ENCODE data around the gene VMP1. TPM values are rescaled to one million over a fixed set of nuclear protein-coding genes. Genes with fewer than 3 reads are reported as not detected.

The VMP1 gene
- total and polyA plus RNA-seq, 2 experiments from 2014 or later, result 134 to 216 TPM

GRCh38 chr17:59769887-59770286 lies 62.4 kb downstream of the VMP1 start:
- H3K79me2 ChIP-seq (ENCODE audit: insufficient read depth), result peaks cover 48% of the 10 kb centered on the region
- 54 to 68% methylated on average over 1 of the region's 1 CpG for WGBS, 2 experiments (ENCODE audit: low coverage in 1 of 2, low lambda C conversion rate in 2 of 2, missing lambda C conversion rate in 2 of 2)

GRCh38 chr17:59771093-59771492 lies 63.6 kb downstream of the VMP1 start:
- Histone ChIP-seq H4K20me1 (ENCODE audit: insufficient read depth) (no peaks in the 10 kb centered on the region), H3K4me3 (no peak overlapping the region), H2AFZ (no peak overlapping the region), H3K27ac (no peak overlapping the region), H3K27me3 (replicated peaks; ENCODE audit: insufficient read depth) (no peaks in the 10 kb centered on the region), H3F3A (ENCODE audit: insufficient read depth) (peaks cover 21% of the 10 kb centered on the region), H3K9me2 (ENCODE audit: insufficient read depth) (no peaks in the 10 kb centered on the region), H3K9ac (no peak overlapping the region), H3K4me2 (ENCODE audit: unreplicated experiment) (no peak overlapping the region), H3K79me2 (ENCODE audit: insufficient read depth) (peaks cover 41% of the 10 kb centered on the region), H3K36me3 (ENCODE audit: low read depth) (0 out of 2 replicates have a peak, but pooled peaks cover 8% of the 10 kb centered on the region), H3K9me3 (ENCODE audit: low read depth) (no peaks in the 10 kb centered on the region), H3K4me1 (ENCODE audit: insufficient read depth) (peaks cover 21% of the 10 kb centered on the region)
- in situ Hi-C loops (cut with MboI), result no loop called here
- WGBS, 2 experiments (ENCODE audit: low coverage in 1 of 2, low lambda C conversion rate in 2 of 2, missing lambda C conversion rate in 2 of 2), result 94 to 95% methylated on average over 2 of the region's 2 CpGs
- TF ChIP-seq EZH2phosphoT487 (IDR thresholded peaks at IDR 0.05; ENCODE audit: insufficient read depth, low read depth), result no peak
- TF ChIP-seq EZH2 (IDR thresholded peaks at IDR 0.05; ENCODE audit: insufficient read depth, poor library complexity, severe bottlenecking), result no peak
- no peak for DNase-seq

More at GRCh38 chr17:59769887-59770286, 62.4 kb downstream of the VMP1 start:
- no peak overlapping the region for H3K4me3 ChIP-seq
- peak overlapping the region; percentile 19 for H3K4me2 ChIP-seq (ENCODE audit: unreplicated experiment)
- H3K36me3 ChIP-seq (ENCODE audit: low read depth), result 0 out of 2 replicates have a peak, but pooled peaks cover 3% of the 10 kb centered on the region
- no peaks in the 10 kb centered on the region for H3K9me2 ChIP-seq (ENCODE audit: insufficient read depth)
- peak overlapping the region; percentile 18; the same call in 1 of the 2 replicates for H3K27ac ChIP-seq
- H3K9me3 ChIP-seq (ENCODE audit: low read depth), result no peaks in the 10 kb centered on the region
- H4K20me1 ChIP-seq (ENCODE audit: insufficient read depth), result no peaks in the 10 kb centered on the region
- peak; percentile 62 for DNase-seq
- H3F3A ChIP-seq (ENCODE audit: insufficient read depth), result peaks cover 25% of the 10 kb centered on the region
- in situ Hi-C loops (cut with MboI), result no loop called here
- peaks cover 25% of the 10 kb centered on the region for H3K4me1 ChIP-seq (ENCODE audit: insufficient read depth)
- H3K27me3 ChIP-seq (replicated peaks; ENCODE audit: insufficient read depth), result no peaks in the 10 kb centered on the region
- H2AFZ ChIP-seq, result no peak overlapping the region
- TF ChIP-seq EZH2phosphoT487 (IDR thresholded peaks at IDR 0.05; ENCODE audit: insufficient read depth, low read depth), result no peak
- no peak for TF ChIP-seq EZH2 (IDR thresholded peaks at IDR 0.05; ENCODE audit: insufficient read depth, poor library complexity, severe bottlenecking)
- H3K9ac ChIP-seq, result no peak overlapping the region

GRCh38 chr17:59775786-59776350 lies 68.4 kb downstream of the VMP1 start:
- Histone ChIP-seq H3K9ac (no peak overlapping the region), H2AFZ (no peak overlapping the region), H3K36me3 (ENCODE audit: low read depth) (peaks cover 19% of the 10 kb centered on the region; the same call in 1 of the 2 replicates), H3K9me2 (ENCODE audit: insufficient read depth) (no peaks in the 10 kb centered on the region), H3K4me3 (no peak overlapping the region), H3K27ac (no peak overlapping the region), H3K9me3 (ENCODE audit: low read depth) (no peaks in the 10 kb centered on the region), H3K27me3 (replicated peaks; ENCODE audit: insufficient read depth) (no peaks in the 10 kb centered on the region), H3K4me2 (ENCODE audit: unreplicated experiment) (no peak overlapping the region), H3K79me2 (ENCODE audit: insufficient read depth) (peaks cover 36% of the 10 kb centered on the region), H3K4me1 (ENCODE audit: insufficient read depth) (no peaks in the 10 kb centered on the region; the same call in 1 of the 2 replicates), H4K20me1 (ENCODE audit: insufficient read depth) (no peaks in the 10 kb centered on the region), H3F3A (ENCODE audit: insufficient read depth) (0 out of 2 replicates have a peak, but pooled peaks cover 4% of the 10 kb centered on the region)
- WGBS, 2 experiments (ENCODE audit: low coverage in 1 of 2, low lambda C conversion rate in 2 of 2, missing lambda C conversion rate in 2 of 2), result 98 to 99% methylated on average over 2 of the region's 2 CpGs
- TF ChIP-seq EZH2phosphoT487 (IDR thresholded peaks at IDR 0.05; ENCODE audit: insufficient read depth, low read depth) (no peak), EZH2 (IDR thresholded peaks at IDR 0.05; ENCODE audit: insufficient read depth, poor library complexity, severe bottlenecking) (no peak)
- no peak for DNase-seq
- in situ Hi-C loops (cut with MboI), result no loop called here

GRCh38 chr17:59776577-59776976 lies 69.1 kb downstream of the VMP1 start:
- in situ Hi-C loops (cut with MboI), result no loop called here
- Histone ChIP-seq H3K9me3 (ENCODE audit: low read depth) (no peaks in the 10 kb centered on the region), H4K20me1 (ENCODE audit: insufficient read depth) (no peaks in the 10 kb centered on the region), H3K4me1 (ENCODE audit: insufficient read depth) (no peaks in the 10 kb centered on the region; the same call in 1 of the 2 replicates), H3K27me3 (replicated peaks; ENCODE audit: insufficient read depth) (no peaks in the 10 kb centered on the region), H3K79me2 (ENCODE audit: insufficient read depth) (peaks cover 32% of the 10 kb centered on the region), H3K4me2 (ENCODE audit: unreplicated experiment) (no peak overlapping the region), H3K9me2 (ENCODE audit: insufficient read depth) (no peaks in the 10 kb centered on the region), H3K36me3 (ENCODE audit: low read depth) (peaks cover 22% of the 10 kb centered on the region), H2AFZ (no peak overlapping the region), H3F3A (ENCODE audit: insufficient read depth) (0 out of 2 replicates have a peak, but pooled peaks cover 4% of the 10 kb centered on the region), H3K4me3 (no peak overlapping the region), H3K27ac (no peak overlapping the region), H3K9ac (no peak overlapping the region)
- no peak for DNase-seq
- 96 to 98% methylated on average over 1 of the region's 1 CpG for WGBS, 2 experiments (ENCODE audit: low coverage in 1 of 2, low lambda C conversion rate in 2 of 2, missing lambda C conversion rate in 2 of 2)
- TF ChIP-seq EZH2 (IDR thresholded peaks at IDR 0.05; ENCODE audit: insufficient read depth, poor library complexity, severe bottlenecking), result no peak
